NCI-H1048 (cell line): ENCODE data around the gene LRRC8E.
A peak's percentile ranks its signal among the peaks of the same experiment; 100 is the strongest.
"Not testable (repeated sequence)": the region's sequence is repeated elsewhere in the genome, so short reads cannot be mapped to it uniquely, and the experiment has no call there.

Experiments used
- DNase-seq: peaks from one replicate; lab custom pipeline; 2025; lab: John Stamatoyannopoulos, UW

Gene LRRC8E

DNA sequence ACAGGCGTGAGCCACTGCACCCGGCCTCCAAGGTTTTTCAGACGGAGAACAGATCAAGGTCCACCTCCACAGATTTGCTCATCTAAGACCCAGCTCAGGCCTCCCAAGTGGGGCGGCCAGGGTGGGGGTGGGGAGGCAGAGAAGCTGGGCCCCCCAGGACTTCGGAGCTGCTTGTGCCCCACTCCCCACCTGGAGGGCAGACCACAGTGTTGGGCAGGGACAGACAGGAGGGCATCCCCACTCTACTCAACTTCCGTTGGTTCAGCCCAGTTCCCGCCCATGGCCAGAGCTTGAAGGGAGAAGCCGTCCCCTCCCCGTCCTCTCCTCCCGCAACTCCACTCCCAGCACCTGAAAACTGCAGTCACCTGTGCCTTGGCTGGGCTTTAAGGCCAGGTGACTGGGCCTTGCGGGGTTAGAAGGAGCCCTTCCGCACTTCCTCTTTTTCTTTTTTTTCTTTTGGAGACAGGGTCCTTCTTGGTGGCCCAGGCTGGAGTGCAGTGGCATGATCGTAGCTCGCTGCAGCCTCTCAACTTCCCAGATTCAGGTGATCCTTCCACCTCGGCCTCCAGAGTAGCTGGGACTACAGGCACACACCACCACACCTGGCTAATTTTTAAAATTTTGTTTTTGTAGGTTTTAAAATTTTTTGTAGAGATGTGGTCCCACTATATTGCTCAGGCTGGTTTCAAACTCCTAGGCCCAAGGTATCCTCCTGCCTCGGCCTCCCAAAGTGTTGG lies 734 bp upstream of the LRRC8E start:
- DNase-seq, result no peak

DNA sequence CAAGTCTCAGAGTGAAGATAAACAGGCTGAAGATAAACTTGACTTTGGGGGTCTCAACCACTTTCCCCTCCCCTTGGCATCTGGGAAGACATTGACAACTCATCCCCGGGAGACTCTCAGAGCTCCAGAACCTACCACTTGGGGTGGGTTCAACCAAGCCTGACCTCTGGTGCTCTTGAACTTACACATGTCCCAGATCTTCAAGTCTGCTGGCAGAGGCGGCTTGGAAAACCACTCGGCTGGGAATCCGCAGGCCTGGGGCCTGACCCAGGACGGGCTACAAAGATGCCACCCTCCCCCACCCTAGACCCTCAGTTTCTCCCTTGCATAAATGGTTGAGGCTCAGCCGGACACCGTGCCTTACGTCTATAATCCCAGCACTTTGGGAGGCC lies 512 bp downstream of the LRRC8E start:
- no peak for DNase-seq

DNA sequence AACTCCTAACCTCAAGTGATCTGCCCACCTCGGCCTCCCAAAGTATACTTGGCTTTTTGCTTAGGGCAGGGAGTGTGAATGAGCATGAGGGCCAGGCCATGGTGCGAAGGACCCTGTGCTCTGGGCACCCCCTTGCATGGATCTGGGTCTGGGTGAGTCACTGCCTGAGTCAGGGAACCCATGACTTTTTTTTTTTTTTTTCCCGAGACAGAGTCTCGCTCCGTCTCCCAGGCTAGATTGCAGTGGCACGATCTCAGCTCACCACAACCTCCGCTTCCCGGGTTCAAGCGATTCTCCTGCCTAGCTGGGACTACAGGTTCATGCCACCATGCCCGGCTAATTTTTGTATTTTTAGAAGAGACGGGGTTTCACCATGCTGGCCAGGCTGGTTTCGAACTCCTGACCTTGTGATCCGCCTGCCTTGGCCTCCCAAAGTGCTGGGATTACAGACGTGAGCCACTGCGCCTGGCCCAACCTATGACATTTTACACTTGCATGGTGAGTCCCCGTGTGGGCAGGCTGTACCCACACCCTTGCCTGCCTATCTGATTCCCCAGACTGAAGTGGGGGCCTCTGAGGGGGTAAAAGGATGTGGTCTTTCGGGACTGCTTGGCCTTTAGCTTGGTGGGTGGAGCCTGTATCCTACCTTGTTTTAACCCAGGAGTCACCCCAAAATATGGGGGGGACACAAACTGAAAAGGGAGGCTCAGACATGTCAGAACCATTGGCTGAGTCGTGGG lies 5.2 kb downstream of the LRRC8E start:
- DNase-seq, result not testable (repeated sequence)

DNA sequence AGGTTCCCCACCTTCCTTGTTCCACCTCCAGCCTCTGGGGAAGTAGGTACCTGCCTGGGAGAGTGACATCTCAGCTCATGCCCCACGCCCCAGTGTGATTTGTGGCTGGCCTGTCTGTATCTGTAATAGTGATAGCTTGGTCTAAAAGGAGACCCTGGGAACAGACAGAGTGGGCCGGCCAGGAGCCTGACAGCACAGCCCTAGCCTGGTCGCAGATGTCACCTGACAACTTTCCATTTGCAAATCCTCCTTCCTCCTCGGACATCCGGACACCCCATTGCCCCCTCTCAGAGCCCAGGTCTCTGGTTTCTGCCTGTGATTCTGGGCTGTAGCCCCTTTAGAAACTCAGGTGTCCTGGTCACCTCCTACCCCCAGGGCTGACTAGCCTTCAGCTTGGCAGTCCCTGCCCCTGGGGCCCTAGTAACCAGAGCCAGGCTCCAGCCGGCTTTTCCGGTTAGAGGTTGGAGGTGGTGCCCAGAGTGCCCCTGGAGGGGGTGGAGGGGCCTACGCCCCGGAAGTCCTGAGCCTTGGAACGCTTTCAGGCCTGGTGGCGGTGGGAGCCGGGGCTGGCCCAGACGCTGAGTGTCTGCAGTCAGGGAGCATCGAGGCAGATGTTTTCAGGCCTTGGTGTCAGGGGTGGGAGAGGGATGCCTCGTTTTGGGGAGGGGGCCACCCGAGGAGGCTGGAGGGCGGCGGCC lies 6.5 kb downstream of the LRRC8E start:
- no peak for DNase-seq

DNA sequence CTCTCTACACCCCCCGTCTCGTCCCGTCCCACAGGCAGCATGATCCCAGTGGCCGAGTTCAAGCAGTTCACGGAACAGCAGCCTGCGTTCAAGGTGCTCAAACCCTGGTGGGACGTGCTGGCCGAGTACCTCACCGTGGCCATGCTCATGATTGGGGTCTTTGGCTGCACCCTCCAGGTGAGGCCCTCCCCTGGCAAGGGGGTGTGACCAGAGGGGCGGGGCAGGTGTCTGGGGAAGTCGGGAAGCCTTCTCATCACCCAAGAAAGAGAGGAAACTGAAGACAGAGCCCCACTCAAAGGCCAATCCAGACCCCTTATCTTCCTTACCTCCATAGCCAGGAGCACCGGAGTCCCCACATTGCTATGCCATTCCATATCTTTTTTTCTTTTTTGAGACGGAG lies 7.3 kb downstream of the LRRC8E start:
- DNase-seq, result no peak

DNA sequence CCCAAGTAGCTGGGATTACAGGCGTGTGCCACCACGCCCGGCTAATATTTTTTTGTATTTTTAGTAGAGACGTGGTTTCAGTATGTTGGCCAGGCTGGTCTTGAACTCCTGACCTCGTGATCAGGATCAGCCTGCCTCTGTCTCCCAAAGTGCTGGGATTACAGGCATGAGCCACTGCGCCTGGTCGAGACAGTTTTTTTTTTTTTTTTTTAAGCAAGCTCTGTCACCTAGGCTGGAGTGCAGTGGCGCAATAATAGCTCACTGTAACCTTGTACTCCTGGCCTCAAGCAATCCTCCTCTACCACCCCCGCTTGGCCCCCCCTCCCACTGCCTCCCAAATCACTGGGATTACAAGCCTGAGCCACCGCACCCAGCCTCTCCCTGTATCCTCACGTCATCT lies 9.0 kb downstream of the LRRC8E start:
- DNase-seq, result no peak

DNA sequence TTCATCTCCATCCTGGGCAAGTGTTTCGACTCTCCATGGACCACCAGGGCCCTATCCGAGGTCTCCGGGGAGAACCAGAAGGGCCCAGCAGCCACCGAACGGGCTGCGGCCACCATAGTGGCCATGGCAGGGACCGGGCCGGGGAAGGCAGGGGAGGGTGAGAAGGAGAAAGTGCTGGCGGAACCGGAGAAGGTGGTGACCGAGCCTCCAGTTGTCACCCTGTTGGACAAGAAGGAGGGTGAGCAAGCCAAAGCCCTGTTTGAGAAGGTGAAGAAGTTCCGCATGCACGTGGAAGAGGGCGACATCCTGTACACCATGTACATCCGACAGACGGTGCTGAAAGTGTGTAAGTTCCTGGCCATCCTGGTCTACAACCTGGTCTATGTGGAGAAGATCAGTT lies 10.7 kb downstream of the LRRC8E start:
- DNase-seq, result no peak

DNA sequence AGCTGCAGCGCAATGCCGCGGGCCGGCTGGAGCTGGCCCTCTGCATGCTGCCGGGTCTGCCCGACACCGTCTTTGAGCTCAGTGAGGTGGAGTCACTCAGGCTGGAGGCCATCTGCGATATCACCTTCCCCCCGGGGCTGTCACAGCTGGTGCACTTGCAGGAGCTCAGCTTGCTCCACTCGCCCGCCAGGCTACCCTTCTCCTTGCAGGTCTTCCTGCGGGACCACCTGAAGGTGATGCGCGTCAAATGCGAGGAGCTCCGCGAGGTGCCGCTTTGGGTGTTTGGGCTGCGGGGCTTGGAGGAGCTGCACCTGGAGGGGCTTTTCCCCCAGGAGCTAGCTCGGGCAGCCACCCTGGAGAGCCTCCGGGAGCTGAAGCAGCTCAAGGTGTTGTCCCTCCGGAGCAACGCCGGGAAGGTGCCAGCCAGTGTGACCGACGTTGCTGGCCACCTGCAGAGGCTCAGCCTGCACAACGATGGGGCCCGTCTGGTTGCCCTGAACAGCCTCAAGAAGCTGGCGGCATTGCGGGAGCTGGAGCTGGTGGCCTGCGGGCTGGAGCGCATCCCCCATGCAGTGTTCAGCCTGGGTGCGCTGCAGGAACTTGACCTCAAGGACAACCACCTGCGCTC lies 11.6 kb downstream of the LRRC8E start:
- no peak for DNase-seq

DNA sequence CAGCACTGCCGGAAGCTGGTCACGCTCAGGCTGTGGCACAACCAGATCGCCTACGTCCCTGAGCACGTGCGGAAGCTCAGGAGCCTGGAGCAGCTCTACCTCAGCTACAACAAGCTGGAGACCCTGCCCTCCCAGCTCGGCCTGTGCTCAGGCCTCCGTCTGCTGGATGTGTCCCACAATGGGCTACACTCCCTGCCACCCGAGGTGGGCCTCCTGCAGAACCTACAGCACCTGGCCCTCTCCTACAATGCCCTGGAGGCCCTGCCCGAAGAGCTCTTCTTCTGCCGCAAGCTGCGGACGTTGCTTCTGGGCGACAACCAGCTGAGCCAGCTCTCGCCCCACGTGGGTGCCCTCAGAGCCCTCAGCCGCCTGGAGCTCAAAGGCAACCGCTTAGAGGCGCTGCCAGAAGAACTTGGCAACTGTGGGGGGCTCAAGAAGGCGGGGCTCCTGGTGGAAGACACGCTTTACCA lies 12.1 kb downstream of the LRRC8E start:
- DNase-seq, result no peak

DNA sequence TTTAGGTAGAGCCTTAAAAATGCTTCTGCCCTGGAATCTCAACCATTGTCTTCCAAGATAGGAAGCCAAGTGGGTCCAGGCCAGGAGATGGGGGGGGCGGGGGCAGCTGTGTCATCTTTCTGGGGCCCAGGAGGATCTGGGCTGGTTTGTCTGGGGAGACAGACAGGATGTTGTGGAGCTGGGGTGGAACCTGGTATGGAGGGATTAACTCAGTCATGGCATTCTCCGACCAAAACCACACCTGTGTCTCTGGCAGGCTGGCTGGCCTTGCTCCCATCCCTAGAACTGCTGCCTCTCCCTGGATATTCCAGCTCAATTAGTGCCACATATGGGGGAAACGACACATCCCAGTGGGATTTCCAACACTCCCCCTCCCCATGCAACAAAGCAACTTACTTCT lies 12.6 kb downstream of the LRRC8E start:
- no peak for DNase-seq

DNA sequence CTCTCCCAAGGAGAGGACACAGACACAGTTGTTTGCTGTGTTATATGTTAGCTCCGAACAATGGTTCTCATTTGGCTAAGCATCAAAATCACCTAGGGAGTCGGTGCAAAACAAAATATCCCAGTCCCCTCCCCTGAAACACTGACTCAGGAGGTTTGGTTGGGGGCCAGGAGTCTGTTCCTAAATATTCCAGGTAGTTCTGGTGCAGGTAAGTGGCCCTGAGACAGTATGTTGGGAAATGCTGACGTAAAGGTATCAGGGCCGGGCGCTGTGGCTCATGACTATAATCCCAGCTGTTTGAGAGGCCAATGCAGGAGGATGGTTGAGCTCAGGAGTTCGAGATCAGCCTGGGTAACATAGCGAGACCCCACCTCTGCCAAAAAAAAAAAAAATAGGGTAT lies 13.0 kb downstream of the LRRC8E start:
- no peak for DNase-seq

DNA sequence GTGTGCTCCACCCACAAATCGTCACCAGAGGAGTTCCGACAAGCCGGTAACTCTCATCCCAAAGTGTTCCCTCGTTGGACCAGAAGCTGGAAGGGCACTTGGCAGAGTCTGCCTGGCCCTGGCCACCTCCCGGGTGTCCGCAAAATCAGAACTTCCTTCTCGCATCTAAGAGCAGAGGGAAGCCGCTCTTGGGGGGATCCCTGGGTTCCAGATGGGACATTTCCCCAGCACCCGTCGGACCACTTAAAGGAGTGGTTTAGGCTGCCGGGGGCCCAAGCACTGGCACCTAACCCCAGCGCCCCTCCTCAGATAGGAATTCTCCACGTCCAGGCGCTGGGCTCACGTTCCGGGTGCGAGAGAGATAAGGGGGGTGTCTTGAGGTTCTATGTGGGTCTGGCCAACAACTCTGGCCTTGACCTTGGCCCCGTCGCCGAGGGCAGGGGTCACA lies 14.5 kb downstream of the LRRC8E start:
- no peak for DNase-seq

DNA sequence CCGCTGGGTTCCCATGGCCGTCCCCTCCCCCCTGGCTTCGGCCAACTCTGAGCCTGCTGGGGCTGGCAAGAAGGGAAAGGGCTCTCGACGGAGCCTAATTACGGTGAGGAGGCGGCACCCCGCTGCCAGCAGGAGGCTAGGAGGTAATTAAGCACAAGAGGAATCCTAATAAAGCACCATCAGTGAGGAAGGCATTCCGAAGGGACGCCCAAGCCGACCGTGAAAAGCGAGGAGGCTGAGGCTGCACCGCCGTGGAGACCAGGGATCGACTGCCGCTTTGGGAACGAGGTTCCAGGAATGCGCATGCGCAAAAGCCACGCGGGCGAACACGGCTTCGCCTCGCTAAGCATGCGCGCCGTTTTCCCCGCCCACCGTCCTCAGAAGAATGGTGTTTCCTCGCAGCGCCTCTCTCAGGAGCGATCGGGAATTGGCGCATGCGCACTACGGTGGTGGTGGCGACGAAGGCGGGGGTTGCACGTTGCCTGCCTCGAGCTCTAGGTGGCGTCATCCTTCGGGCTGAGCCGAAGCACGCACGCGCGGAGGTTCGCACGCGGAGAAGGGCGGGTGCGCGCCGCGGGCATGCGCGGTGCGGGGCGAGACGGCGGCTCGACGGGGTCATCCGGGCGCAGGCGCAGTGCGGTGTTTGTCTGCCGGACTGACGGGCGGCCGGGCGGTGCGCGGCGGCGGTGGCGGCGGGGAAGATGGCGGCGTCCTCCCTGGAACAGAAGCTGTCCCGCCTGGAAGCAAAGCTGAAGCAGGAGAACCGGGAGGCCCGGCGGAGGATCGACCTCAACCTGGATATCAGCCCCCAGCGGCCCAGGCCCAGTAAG lies 15.1 kb downstream of the LRRC8E start, which contains the start of gene MAP2K7:
Gene MAP2K7, plus strand, starts transcription at position 634 of the 830 bp plus-strand sequence. Its CDS starts 68 bp downstream, at position 702.
- peak; percentile 98 for DNase-seq

DNA sequence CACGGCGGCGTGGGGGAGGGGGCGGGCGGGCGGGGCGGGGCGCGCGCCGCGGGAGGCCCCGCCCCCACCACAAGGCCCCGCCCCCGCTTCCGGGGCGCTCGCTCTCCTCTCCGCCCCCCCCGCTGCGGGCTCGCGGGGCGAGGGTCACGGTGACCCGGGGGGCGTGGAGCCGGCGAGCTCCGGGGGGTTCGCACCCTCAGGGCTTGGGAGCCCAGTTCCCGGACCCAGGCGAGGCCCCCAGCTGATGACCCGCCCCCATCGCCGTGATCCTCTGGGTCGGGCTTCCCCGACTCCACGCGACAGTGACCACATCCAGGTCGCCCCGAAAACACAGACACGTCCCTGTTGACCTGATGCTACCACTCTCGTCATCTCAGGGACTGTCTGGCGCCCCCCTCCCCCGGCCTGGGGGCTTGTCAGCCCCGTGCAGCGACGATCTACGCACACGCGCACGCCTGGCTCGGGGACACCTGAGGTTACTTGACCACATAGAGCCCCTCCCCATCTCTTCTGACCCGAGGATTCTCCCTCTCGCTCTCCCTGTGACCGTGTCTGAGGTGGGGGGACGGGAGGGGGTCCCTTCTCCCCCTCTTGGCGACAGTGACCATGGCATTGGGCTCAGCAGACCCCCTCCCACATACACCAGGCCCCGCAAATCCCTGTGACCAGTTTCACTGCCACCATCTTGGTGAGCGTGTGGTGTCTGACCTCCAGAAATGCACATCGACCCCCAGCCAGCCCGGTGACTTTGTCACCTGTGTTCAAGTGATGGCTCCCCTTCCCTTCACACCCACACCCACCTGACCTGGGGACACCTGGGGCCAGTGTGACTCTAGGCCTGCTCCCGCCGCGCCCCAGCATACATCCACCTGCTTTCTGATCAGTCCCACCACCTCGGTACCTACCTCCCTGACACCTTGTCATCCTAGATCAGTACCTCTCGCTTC lies 16.0 kb downstream of the LRRC8E start:
- DNase-seq, result no peak

DNA sequence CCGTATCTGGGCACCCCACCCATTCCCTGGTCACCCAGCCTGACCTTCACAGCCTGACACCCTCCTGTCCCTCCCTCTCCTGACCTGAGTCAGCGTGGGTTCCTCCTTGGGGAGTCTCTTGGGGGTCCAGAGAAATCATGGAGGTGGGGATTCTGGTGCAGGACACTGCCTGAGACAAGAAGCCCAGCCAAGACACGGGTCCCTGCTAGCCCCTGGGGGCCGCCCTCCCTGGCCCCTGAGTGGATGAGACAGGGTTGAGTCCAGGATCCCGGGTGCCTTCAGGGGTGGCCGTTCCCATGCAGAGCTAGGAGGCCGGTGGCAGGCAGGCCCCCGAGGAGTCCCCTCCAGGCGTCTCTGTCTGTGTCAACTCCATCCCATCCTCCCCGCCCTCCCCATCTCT lies 17.0 kb downstream of the LRRC8E start:
- DNase-seq, result no peak

DNA sequence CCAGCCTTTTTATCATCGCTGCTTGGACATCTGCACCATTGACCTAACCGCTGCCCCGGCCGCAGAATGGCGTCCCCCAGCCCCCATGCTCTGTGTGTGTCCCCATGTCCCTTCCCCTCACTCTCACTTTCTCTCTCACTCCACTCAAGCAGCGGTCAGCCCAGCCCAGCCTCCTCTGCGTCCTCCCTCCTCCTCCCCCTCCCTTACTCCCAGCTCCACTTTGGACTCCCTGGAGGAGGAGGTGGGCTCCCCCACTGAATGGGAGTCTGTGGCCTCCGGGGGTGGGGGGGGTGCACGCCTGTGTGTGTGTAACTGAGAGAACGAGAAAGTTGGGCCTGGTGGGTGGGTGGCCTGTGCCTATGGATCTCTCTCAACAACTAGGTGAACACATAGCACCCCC lies 17.5 kb downstream of the LRRC8E start:
- DNase-seq, result no peak

DNA sequence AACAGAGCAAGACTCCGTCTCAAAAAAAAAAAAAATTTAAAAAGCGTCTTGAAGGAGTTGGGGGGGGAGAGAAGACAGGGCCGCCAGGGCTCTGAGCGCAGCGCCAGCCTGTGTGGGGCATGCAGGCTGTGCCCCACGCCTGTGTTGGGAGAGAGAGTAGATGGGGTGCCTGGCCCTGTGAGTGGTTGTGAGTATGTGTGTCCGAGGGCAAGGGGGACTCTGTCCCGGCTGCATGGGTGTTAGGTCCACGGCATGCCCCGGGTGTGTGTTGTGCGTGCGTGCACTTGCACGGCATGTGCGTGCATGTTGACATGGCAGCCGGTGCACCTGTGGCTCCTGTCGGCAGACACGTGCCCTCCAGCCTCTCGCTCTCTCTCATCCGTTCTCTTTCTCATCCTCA lies 18.8 kb downstream of the LRRC8E start:
- no peak for DNase-seq

DNA sequence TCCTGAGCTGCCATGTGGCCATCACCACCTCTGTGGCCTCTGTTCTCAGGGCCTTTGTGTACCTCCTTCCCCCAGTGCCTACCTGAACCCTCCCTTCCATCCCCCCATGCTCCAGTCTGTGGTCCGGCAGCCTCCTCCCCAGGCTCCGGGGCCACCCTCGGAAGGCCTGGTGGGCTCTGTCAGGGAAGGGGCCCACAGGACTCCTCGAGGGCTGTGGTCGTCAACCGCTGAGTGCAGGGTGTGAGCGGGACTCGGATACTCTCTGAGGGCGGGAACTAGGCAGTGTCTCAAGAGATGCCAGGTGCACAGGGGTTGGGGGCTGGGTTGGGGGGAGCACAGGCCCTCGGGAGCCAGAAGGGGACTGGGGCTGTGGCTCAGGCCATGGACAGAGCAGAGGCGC lies 19.2 kb downstream of the LRRC8E start:
- no peak for DNase-seq

DNA sequence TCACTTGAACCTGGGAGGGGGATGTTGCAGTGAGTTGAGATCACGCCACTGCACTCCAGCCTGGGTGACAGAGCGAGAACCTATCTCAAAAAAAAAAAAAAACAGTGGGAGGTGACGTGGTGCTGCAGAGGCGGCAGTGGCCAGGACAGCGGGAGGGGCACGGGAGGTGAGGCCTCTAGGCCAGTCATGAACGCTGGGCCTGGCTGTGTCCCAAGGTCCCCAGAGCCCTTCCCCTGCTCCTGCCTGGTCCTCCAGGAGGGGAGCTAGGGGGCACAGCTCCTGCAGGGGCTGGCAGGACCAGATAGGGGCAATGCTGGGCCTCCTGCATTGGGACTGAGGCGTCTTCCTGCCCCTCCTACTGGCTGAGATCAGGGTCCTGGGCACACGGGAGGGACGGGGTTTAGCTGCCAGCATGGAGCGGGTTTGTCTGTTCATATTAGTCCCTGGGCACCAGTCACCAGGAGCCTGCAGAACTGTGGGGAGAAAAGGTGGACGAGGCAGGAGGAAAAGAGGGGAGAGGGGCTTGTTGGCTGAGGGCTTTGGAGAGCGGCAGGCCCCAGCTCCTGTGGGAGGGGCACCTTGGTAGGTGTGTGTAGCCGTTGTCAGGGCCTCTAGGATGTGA lies 19.9 kb downstream of the LRRC8E start:
- no peak for DNase-seq
